SKM-1 treated with dmso at 0.1 percent for 144 hours (cell line): ENCODE results near the gene BAHCC1.
A peak's percentile ranks its signal among the peaks of the same experiment; 100 is the strongest.

Experiments
- DNase-seq: peaks from one replicate; lab custom pipeline; 2025; ENCODE audit not compliant: unreplicated experiment; lab: John Stamatoyannopoulos, UW

BAHCC1 gene

DNA sequence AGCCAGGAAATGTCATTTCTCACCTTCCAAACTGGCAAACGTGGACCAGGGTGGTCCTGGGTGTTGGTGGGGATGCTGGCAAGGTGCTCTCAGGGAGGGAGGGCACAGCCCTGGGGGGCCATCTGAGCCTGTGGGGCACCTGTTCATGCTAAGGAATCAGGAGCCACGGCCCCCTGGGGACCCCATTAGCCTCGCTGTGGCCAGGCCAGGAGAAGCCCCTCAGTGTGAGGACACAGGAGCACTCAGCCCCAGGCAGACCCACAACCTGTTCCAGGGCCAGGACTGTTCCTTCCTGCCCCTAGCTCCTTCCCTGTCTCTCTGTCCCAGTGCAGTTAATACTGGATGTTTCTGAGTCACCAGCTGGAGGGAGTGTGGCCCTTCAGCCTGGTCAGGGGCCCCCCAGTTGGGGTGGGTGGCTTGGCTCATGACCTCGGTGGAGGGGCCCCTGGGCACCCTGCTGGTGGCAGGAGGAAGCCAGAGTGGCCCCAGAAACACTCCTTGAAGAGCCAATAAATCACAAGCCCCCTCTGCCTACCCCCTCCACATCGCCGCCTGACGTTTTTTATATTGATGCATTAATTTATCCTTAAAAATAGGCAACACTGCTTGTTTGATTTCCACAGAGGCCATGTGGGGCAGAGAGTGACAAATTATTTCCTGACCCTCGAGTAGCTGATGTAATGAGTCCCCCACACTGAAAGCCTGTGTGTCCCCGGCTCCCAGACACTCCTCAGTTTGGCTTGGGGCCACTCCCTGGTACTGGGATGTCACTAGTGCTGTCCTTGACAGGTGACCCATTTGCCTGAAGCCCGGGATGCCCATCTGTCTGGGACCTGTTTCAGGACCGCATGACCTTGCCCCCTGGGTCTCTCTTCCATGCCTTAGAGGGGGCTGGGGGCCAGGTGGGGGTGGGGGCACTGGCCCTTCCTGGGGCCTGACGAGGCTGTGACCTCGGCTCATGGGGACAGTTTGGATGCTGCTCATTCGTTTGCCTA, 95.0 kb downstream of the BAHCC1 start:
- DNase-seq: no peak

DNA sequence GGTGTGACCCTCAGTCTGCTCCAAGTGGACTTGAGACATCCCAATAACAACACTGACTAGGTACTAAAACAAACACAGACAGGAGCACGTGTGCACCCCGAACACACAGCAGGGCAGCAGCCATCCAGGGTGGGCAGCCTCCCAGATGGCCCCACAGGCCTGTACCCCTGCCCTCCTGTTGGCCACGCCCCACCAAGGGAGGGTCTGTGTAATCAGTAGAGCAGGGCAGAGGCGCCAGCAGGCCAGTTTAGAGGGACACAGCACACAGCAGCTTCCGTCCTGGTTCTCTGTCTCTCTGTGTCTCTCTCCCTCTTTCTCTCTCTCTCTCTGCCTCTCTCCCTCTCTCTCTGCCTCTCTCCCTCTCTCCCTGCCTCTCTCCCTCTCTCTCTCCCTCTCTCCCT, 95.9 kb downstream of the BAHCC1 start:
- DNase-seq: no peak

DNA sequence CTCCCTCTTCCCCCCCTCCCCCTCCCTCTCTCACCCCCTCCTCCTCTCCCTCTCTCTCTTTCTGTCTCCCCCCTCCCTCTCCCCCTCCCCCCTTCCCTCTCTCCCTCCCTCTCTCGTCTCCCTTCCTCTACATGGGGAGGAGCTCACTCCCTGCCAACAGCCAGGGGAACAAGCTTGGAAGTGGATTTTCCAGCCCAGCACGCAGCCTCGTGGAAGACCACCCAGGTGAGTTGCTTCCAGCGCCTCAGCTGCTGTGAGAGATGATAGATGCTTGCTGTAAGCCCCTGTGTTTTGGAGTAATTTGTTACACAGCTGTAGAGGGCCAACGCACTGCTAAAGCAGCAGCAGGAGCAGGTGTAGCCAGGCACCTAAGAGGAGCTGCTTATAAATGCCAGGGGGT, 96.5 kb downstream of the BAHCC1 start:
- DNase-seq: no peak

DNA sequence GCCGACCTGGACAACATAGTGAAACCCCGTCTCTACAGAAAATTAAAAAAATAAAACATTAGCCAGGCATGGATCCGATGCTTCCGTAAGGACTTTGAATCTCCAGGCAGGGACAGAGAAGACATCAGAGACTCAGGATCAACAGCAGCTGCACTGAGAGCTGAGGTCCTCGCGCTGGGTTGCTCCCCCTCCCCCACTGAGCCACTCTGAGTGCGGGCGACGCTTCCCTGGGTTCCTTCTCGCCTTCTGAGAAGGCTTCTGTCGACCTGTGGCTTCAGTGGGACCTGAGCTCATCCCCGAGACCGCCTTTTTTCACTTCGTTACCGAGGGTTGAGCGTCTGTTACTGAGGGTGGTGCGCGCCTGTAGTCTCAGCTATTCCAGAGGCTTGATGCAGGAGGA, 96.9 kb downstream of the BAHCC1 start:
- DNase-seq: no peak

DNA sequence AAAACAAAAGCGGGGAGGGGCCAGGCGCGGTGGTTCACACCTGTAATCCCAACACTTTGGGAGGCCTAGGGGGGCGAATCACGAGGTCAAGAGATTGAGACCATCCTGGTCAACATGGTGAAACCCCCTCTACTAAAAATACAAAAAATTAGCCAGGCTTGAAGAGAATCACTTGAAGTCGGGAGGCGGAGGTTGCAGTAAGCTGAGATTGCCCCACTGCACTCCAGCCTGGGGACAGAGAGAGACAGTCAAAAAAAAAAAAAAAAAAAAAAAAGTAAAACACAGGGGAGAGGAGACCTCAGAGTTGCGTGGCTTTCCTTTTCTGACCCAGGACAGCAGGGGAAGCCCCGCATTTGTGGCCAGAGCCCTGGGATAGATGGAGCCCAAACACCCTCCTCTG, 97.4 kb downstream of the BAHCC1 start:
- no peak for DNase-seq

DNA sequence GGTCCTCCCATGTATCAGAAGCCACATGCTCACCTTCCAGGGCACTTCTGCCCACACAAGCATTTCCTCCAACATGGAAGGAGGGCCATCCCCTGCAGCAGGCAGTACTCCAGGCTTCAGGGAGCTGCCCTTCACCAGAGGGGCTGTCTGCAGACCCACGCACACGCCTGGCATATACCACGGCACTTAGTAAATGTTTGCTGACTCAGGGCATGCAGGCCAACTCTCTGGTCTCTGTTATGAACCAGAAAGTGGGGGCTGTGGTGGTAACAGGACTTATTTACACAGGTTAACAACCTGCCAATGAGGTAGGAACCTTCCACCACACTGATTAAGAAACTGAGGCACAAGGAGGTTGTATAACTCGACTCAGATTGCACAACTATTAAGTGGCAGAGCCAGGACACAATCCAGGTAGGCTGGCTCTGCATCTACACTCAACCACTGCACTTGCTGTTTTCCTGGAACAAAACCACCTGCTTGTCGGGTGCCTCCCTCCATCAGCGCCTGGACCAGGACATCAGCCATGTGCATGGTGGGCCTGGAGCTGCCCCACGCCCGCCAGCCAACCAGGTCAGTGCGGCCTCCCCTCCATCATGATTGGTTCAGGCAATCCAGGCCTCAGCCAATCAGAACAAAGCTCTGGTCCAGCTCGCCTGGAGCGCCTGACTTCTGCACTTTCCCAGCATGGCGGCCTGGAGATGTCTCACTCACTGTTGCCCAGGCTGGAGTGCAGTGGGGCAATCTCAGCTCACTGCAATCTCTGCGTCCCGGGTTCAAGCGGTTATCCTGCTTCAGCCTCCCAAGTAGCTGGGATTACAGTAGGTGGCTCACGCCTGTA, 98.2 kb downstream of the BAHCC1 start:
- no peak for DNase-seq

DNA sequence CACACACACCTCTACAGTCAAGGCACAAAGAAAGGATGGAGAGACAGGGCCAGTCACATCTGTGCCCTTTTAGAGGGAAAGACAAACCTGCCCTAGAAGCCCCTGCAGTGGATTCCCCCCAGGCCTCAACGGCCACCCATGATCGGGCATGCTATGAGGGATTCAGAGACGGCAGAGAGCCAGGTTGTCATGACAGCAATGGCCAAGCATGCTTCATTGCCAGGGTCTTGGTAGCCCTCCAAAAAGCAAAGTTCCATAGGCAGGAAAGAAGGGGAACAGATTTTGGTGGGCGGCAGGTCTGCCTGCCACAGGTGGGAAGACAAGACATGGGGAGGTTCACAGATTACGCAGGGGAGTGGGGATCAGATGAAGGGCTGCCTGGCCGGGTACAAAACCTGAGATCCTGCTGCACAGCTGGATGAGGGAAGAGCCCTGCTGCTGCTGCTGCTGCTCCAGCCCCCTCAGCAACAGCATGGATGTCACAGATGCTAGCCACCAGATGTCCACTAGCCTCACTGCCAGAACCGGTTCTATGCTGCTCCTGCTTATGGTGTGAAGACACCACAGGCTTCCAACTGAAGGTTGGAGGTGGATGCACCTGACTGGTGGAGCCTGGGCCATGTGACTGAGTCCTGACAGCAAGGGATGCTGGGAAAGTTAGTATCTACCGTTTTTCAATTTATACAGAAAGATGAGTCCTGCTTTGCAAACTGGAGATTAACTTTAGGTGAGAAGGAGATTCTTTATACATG, 99.5 kb downstream of the BAHCC1 start:
- DNase-seq: no peak

DNA sequence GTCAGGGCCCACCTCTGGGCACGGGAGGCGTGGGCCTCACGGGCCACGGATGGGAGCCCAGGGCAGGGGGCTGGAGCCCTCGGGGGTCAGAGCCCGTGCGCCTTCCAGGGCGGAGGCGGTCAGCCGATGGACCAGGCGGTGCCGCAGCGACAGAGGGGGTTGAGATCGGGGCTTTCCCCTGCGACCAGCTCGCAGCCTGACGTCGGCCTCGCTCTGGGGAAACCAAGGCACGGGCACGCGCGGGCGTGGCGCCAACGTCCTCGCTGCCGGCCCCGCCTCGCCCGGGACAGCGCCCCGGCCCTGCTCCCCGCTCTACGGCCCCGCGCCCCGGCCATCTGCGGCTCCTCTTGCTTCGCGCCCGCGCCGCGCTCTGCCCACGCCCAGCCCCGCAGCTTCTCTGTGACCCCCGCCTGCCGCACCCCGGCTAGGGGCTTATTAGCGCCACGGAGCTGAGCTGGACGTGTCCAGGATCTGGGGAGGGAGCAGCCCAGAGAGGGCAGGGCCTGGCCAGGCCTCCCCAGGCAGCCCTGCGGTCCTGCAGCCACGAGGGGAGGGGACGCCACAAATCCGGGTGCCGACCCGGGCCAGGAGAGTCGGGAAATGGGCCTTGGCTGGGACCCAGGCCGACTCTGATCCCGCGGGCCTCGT, 103.8 kb downstream of the BAHCC1 start:
- no peak for DNase-seq

DNA sequence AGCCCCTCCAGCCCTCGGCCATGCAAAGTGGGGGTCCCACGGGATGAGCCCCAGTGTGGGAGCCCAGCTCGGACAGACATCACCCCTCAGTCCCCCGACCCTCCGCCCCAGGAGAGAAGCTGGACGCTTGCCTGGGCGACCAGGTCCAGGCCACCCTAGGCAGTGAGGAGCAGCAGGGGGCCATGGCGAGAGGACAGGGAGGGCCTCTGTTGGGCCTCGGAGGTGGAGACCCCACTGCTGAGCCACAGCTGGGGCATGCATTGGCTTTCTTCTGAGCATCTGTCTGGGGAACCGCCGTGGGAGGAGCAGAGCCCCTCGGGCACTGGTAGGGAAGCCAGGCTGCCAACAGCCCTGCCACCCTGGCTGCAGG, 104.3 kb downstream of the BAHCC1 start:
- no peak for DNase-seq

DNA sequence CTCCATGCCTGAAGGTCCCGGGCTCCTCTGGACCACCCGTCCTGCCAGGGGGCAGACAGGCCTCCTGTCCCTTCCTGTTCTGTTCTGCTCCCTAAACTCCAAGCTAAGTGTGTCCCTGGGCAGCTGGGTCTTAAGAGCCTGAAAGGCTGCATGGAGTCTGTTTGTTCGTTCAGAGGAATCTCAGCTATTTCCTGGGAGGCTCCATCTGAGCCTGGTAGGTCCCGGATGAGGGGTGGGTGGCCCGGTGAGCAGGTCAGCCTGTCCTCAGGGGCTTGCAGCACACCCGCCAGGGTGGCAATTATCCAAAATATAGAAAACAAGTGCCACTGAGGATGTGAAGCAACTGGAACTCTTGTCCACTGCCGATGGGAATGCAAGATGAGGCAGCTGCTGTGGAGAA, 104.8 kb downstream of the BAHCC1 start:
- DNase-seq: no peak

DNA sequence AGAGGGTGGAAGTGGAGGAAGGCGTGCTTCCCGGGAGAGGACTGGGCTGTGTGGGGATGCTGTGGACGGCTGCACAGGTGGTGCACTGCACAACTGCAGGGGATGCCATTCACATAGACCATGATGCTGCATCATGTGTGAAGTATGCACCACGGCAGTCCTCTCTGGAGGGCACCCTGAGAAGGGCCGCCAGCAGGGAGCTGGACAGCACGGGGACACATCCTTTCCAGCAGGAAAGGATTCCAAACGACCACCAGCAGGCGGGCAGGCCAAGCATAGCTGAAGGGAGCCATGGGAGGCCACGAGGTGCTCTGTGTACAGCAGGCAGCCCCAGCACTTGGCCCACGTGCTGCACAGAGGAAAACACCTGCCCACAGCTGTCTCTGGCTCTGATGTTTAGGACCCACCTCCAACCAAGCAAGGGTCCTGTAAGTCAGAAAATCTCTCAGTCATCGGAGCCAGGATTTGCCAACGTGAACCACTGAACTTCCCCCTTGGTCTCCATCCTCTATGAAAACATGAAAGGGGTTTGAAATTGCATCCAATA, 107.3 kb downstream of the BAHCC1 start:
- no peak for DNase-seq

DNA sequence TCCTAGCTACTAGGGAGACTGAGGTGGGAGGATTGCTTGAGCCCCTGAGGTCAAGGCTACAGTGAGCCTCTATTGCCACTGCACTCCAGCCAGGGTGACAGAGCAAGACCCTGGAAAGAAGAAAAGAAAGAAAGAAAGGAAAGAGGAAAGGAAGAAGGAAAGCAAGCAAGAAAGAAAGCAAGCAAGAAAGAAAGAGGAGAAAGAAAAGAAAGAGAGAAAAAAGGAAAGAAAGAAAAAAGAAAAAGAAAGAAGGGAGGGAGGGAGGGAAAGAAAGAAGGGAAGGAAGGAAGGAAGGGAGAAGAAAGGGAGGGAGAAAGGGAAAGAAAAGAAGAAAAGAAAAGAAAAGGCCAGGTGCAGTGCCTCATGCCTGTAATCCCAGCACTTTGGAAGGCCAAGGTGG, 108.4 kb downstream of the BAHCC1 start:
- DNase-seq: no peak

DNA sequence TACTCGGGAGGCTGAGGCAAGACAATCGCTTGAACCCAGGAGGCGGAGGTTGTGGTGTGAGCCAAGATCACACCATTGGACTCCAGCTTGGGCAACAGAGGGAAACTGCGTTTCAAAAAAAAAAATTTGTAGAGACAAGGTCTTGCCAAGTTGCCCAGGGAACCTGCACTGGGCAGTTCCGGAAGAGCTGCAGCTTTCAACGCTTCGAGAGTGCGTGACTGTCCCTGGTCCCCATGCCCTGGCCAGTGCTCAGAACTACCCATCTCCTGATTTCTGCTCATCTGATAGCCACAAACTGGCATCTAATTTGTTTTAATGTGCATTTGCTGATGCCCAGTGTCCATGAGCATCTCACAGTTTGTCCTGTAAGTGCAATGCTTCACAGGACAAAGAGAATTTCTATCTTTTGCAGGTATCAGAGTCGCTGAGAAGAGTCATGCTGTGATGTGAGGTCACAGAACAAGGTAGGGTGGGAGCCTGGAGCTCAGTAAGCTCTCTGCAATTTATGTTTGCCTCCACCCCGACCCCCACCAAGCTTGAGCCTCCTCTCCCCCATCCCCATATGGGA, 113.5 kb downstream of the BAHCC1 start:
- no peak for DNase-seq

DNA sequence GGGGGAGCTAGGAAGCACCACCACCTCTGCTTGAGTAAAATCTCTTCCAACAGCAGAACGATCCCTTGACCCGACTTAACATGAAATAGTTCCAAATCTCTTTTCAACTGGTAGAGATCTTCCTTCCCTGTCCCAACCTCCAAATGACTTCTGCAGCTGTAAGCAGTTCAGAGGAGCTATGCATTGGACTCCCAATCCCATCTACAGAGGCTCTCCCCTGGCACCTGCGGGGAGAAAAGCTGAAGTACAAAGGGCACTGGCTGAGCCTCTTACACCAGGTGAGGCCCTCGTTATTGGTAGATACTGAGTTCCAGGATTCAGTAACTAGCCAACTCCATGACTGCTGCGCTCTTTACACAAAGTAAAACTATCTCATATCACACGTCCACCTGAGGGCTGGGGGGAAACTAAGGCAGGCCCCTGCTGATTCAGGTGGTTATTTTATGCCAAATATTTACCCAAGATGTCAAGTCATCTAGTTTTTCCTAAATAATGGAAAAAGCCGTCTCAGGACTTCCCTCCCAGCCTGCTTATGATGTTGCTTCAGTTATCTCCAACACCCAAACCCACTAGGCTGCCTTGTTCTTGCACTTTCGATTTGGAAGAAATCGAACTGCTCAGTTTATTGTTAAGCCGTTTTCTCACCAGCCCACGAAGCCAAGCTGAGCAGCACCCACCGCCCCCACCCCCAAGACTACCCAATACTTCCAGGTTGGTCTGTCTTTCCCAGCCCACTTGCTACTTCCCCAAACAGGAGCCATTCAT, 114.1 kb downstream of the BAHCC1 start:
- DNase-seq: peak; percentile 38

DNA sequence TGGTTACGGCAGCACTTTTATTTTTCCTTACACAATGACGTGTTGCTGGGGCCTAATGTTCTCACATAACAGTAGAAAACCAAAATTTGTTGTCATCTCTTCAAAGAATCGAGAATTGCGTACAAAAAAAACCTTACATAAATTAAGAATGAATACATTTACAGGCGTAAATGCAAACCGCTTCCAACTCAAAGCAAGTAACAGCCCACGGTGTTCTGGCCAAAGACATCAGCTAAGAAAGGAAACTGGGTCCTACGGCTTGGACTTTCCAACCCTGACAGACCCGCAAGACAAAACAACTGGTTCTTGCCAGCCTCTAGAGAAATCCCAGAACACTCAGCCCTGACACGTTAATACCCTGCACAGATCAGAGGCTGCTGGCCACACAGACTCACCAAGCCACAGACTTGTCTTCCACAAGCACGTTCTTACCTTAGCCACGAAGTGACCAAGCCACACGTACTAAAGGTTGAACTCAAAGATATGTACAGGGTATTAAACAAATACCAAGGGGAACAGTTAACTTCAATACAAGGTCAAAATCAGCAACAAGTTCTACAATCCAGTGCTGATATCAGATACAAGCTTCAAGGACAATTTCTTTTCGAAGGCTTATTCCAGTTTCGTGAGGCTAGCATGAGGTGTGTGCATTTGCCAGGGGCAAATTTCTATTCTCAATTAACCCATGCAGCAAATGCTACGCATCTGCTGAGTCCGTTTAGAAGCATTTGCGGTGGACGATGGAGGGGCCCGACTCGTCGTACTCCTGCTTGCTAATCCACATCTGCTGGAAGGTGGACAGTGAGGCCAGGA, 114.9 kb downstream of the BAHCC1 start:
- DNase-seq: no peak

DNA sequence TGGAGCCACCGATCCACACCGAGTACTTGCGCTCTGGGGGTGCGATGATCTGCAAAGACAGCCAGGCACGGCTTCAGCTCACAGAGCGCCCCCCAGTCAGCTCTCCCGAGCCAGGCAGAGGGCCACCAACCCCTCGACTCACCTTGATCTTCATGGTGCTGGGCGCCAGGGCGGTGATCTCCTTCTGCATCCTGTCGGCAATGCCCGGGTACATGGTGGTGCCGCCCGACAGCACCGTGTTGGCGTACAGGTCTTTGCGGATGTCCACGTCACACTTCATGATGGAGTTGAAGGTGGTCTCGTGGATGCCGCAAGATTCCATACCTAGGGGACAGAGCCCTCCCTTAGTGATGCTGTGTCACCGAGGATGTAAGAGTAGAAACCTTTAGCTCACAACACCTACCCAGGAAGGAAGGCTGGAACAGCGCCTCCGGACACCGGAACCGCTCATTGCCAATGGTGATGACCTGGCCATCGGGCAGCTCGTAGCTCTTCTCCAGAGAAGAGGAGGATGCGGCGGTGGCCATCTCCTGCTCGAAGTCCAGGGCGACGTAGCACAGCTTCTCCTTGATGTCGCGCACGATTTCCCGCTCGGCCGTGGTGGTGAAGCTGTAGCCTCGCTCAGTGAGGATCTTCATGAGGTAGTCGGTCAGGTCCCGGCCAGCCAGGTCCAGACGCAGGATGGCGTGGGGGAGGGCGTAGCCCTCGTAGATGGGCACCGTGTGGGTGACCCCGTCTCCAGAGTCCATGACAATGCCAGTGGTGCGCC, 115.7 kb downstream of the BAHCC1 start:
- DNase-seq: no peak

DNA sequence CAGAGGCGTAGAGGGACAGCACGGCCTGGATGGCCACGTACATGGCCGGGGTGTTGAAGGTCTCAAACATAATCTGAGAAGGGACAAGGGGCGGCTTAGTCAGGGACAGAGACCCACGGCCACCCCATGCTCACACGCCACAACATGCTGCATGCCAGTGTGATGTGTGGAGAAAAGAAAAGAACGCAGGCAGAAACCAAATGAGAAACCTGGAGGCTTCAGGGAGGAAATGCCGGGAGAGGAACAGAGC, 116.2 kb downstream of the BAHCC1 start:
- no peak for DNase-seq
